Glomerular visceral epithelial cell (primary cell): ENCODE measurements around the gene NME3.

Source experiments
- DNase-seq: peaks from one replicate; pipeline ENCODE4 v3.0.0-alpha.2; 2016; ENCODE audit errors: extremely low spot score

Gene NME3

GRCh38 chr16:1768767-1769401 lies 2.5 kb downstream of the NME3 start:
- DNase-seq, result no peak

GRCh38 chr16:1768061-1768766 lies 3.1 kb downstream of the NME3 start:
- DNase-seq, result no peak

GRCh38 chr16:1767116-1767994 lies 4.0 kb downstream of the NME3 start:
- DNase-seq, result no peak

- DNase-seq, result no peak
These were observed 4.6 kb downstream of the NME3 start for GRCh38 chr16:1766701-1767100.

GRCh38 chr16:1766231-1766630 lies 5.1 kb downstream of the NME3 start:
- no peak for DNase-seq

- DNase-seq, result no peak
These were observed 5.5 kb downstream of the NME3 start for GRCh38 chr16:1765826-1766225.

GRCh38 chr16:1764971-1765370 lies 6.4 kb downstream of the NME3 start:
- no peak for DNase-seq

GRCh38 chr16:1763521-1764511 lies 7.5 kb downstream of the NME3 start:
- DNase-seq, result no peak

- no peak for DNase-seq
These were observed 8.3 kb downstream of the NME3 start for GRCh38 chr16:1762879-1763520.

GRCh38 chr16:1762196-1762878 lies 9.0 kb downstream of the NME3 start:
- DNase-seq, result no peak

GRCh38 chr16:1761751-1762150 lies 9.6 kb downstream of the NME3 start:
- DNase-seq, result no peak

- no peak for DNase-seq
These were observed 10.4 kb downstream of the NME3 start for GRCh38 chr16:1760911-1761310.

- no peak for DNase-seq
These were observed 11.8 kb downstream of the NME3 start for GRCh38 chr16:1759511-1759910.

GRCh38 chr16:1758923-1759322 lies 12.4 kb downstream of the NME3 start:
- DNase-seq, result no peak

GRCh38 chr16:1757714-1758461 lies 13.5 kb downstream of the NME3 start:
- no peak for DNase-seq

- DNase-seq, result no peak
These were observed 17.1 kb downstream of the NME3 start for GRCh38 chr16:1754204-1754603.

- DNase-seq, result no peak
These were observed 18.5 kb downstream of the NME3 start for GRCh38 chr16:1752853-1753252.

GRCh38 chr16:1751946-1752345 lies 19.4 kb downstream of the NME3 start:
- DNase-seq, result no peak
